GM18511 (cell line): ENCODE results near the gene PANK4.

ENCODE experiments used
- ATAC-seq: cut with Tn5 transposase; IDR thresholded peaks from one replicate; pipeline ENCODE4 v1.9.1; 2021; ENCODE audit warnings: mild to moderate bottlenecking, moderate library complexity; ENCODE audit not compliant: unreplicated experiment

PANK4 gene

GRCh38 chr1:2480236-2480985, 46.0 kb downstream of the PANK4 start:
- ATAC-seq = no peak

- ATAC-seq = no peak
Observed at GRCh38 chr1:2479618-2480017, 46.8 kb downstream of the PANK4 start.

DNA sequence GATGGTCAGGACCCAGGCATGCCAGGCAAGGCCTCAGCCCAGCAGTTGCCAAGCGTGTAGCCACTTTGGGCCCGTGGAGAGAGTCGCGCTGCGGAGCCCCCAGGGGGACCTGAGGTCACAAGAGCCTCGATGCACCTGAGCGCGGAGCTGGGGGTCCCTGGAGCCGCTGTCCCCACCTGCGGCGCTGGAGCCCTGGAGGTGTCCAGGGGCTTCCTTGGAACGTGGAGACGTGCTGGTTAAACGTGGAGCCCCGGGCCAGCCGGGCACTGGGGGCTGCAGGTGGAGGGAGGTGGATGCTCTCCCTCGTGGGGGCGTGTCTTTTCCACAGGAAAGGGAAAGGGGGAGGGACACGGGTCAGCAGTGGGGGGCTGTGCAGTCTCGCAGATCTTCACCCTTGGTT, 47.2 kb downstream of the PANK4 start:
- ATAC-seq = no peak

- ATAC-seq = no peak
Observed at GRCh38 chr1:2477791-2478499, 48.5 kb downstream of the PANK4 start.

- no peak for ATAC-seq
Observed at GRCh38 chr1:2477309-2477708, 49.1 kb downstream of the PANK4 start.

- ATAC-seq = no peak
Observed at GRCh38 chr1:2476061-2476999, 50.1 kb downstream of the PANK4 start, which contains the start of gene PLCH2. Gene PLCH2 (plus strand): TSS chr1:2476289. CDS start chr1:2476589, 300 bp downstream.

- ATAC-seq = no peak
Observed at GRCh38 chr1:2475571-2475970, 50.8 kb downstream of the PANK4 start.

- ATAC-seq = no peak
Observed at GRCh38 chr1:2474933-2475371, 51.4 kb downstream of the PANK4 start.

DNA sequence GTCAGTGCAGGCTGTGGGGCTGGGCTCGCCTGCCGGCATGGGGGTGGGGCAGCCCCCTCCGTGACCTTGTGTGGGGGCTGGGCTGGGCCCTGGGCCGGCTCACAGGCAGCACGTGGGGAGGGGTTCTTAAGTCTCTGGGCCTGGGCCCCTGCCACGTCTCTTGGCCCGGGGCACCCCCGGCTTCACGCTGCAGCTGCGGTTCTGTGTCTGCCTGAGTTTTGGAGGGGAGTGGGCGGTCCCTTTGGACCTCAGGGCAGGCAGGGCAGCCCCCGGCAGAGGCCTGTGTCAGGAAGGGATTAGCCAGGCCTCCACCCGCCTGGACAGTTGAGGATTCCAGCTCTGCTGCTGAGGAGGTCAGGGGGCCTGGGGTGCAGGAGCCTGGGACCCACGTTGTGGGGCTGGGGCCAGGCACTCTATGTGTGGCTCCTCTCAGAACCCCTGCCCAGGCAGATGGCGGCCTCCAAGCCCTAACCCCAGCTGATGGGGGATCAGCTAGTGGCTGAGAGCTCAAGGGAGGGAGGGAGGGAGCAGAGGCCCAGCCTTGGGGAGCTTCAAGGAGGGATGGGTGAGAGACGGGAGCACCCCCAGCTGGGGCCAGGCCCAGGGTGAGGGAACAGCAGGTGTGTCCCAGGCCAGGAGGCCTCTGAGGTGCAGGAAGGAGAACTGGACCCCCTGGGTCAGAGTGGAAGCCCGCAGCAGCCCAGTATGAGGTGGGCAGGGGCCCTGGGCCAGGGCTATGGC, 52.1 kb downstream of the PANK4 start:
- ATAC-seq = no peak

- ATAC-seq = no peak
Observed at GRCh38 chr1:2473198-2473597, 53.2 kb downstream of the PANK4 start.

- ATAC-seq = no peak
Observed at GRCh38 chr1:2472561-2473177, 53.7 kb downstream of the PANK4 start.

- ATAC-seq = no peak
Observed at GRCh38 chr1:2472109-2472508, 54.3 kb downstream of the PANK4 start.

DNA sequence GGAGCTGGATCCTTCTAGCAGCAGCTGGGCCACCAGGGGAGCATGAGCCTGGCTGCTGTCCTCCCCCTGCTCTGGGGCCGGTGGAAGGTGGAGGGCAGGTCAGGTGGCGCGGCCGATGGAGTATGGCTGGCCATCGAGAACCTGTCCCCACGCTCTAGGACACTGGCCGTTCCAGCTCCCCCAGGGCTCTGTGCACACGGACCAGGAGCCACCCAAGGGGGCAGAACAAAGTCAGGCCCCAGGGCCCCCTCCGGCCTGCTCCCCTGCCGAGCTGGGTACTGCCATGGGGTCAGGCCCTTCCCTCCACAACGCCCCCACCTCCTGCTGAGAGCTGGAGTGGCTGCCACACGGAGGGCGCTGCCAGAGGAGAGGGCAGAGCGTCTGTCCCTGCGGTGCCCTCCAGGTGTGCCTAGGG, 54.8 kb downstream of the PANK4 start:
- no peak for ATAC-seq

- ATAC-seq = no peak
Observed at GRCh38 chr1:2471159-2471471, 55.3 kb downstream of the PANK4 start.

DNA sequence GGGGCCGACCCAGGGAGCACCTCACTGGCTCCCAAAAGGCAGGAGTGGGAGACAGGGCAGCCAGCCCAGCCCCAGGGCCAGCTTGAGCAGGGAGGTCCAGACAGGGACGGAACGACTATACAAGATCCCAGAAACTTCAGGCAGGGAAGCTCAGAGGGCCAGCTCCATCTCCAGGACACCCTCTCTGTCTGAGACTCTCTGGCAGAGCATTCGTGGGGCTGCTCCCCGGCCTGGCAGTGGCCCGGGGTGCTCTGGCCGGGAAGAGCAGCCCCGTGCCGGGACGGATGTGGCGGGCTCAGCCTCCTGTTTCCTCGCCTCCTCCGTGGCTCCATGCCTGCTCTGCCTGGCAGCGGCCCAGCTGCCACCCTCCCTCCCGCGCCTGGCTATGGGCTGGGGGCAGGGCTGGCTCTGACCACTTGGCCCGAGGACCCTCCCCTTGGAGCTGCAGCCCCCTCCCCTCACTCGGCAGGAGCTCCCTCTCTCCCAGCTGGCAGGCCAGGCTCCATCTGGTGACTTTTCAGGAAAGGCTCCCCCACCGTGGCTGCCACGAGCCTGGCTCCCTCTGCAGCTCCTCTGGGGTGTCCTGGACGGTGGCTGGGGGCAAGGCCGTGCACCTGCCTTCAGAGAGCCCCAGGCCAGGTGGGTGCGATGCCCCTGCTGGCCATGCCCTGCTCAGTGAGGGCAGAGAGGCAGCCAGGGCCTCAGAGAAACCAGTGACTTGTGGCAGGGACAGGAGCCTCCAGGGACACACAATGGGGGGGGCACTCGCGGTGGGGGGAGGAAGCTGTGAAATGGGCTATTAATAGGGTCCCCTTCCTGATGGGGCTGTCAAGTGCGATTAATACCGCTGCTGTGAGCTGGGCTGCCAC, 55.9 kb downstream of the PANK4 start:
- ATAC-seq = no peak

DNA sequence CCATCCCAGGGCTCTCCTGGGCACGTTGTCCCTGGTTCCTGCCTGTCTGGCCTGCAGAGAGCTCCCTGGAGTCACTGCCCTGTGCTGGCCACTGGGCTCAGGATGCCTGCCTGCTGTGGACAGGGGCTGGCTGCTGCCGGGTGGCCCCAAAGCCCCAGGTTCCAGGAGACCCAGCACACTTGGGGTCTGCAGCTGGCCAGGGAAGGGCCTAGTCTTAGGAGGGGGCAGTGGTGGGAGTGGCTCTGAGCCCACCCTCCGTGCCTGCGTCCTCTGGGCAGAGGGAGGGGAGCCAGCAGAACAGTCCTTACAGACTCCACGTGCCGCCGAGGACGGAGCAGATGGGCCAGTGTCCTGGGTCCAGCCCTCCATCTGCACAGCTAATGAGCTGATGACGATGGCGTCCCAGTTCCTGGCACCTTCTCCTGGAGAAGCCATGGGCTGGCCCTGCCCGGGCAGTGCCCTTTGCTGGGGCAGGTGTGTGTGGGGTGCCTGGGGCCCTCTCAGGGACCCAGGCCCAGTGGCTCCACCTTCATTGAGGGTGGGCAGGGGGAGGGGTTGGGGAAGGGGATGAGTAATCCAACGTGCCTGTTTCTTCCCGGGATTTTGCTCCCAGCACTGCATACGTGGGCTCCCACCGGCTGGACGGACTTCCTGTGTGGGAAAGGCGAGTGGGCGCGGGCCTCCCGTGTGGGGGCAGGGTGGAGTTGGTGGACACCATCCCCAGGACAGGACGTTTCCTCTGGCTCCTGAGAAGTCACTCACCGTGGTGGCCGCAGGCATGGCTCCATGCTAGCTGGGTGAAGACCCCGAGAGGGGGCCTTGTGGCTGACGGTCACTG, 57.1 kb downstream of the PANK4 start:
- ATAC-seq = no peak

DNA sequence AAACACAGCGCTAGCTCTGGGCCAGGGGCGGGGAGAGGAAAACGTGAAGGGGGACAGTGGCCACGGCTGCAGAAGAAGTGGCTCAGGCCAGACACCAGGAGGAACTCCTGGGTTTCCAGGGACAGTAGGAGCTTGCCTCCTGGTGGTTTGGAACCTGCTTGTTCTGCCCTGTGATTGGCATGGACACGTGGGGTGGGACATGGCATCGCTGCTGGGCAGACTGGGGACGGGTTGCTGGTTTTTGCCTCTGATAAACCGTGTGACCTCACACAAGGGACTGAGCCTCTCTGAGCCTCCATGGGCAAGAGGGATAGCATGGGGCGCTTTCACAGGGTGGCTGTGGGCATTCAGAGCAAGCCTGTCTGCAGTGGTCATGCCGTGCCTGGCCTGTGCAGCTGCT, 57.9 kb downstream of the PANK4 start:
- no peak for ATAC-seq

GRCh38 chr1:2468041-2468472, 58.3 kb downstream of the PANK4 start:
- no peak for ATAC-seq
